GM04503 (cell line): ENCODE results near the gene ADAMTS3.
A peak's percentile ranks its signal among the peaks of the same experiment; 100 is the strongest.

ENCODE experiments used
- DNase-seq: peaks from one replicate; pipeline ENCODE4 v3.0.0-alpha.2; 2012; ENCODE audit warnings: low read depth

Gene ADAMTS3

DNA sequence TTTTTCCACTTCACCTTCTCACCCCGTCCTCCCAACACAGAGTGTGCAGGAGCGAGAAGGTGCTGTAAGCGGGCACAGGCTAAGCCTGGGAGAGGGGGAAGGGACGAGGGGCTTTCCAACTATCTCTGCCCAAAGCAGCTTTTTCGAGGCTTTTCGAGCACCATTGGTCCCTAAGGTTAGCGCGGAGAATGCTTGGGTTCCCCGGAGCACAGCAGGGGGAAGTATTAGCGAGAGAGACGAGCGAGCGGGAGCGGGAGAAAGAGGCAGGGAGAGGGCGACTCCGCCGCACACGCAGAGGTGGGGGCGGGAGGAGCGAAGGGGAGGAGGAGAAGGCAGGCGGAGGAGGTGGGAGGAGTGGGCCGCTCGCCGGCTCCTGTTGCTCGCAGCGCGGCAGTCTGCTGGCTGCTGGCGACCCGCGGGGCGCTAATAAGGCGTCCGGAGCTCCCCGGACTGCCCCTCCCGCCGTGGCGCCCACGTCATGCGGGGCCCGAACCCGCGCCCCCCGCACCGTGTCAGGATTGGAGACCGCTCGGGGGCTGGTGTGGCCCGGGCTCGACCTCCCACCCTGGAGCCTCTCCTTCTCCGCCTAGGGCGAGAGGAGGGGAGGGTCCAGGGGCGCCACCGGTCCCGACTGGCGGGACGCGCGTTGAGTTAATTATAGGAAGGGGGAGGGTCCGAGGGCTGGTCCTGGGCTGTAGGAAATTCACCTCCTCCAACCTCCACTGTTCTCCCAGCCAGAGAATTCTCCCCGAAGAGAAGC lies at the start of gene ADAMTS3:
ADAMTS3 (minus strand) TSS at position 263 of the 760 bp plus-strand sequence. CDS start 459 bp downstream, outside the sequence.
- no peak for DNase-seq

DNA sequence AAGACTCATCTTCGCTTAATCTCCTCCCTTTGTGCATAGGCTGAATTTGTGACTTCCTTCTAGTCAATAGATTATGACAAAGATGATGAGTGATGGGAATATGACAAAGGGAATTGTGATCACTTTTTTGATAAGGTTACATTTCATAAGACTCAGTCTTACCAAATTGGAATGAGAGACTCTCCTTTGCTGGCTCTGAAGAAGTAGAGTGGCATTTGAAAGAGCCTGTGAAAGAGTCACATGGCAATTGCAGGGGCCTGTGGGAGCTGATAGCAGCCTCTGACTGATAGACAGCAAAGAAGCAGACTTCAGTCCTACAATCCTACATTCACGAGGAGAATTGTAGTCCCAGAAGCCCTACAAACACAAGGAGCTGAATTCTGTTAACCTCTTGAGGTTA lies 44.9 kb upstream of the ADAMTS3 start:
- no peak for DNase-seq

DNA sequence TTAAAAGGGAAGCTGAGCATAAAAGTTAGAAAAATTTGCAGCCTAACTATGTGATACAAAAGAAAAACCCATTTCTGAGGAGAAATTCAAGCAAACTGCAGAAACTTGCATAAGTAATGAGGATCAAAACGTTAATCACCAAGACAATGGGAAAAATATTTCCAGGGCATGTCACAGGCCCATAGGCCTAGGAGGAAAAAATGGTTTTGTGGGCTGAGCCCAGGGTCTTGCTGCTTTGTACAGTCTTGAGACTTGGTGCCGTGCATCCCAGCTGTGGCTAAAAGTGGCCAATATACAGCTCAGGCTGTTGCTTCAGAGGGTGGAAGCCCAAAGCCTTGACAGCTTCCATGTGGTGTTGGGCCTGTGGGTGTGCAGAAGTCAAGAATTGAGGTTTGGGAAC lies 37.7 kb upstream of the ADAMTS3 start:
- DNase-seq, result no peak

DNA sequence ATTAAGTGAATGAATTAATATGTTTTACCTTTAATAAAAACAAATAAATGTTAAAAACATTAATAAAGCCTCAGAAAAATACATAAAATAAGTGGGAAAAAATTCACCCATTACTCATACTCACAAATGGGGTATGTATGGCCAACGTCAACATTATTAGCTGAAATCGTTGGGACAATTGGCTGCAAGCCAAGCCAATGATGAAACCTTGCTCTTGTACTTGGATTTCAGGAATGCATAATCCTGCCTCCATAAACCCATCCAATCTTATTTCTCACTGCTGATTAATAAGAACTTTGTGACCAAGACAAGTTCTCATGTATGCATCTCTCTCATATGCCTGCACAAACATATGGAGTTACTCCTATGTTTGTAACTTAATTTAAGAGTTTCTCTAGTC lies 35.3 kb upstream of the ADAMTS3 start:
- no peak for DNase-seq

DNA sequence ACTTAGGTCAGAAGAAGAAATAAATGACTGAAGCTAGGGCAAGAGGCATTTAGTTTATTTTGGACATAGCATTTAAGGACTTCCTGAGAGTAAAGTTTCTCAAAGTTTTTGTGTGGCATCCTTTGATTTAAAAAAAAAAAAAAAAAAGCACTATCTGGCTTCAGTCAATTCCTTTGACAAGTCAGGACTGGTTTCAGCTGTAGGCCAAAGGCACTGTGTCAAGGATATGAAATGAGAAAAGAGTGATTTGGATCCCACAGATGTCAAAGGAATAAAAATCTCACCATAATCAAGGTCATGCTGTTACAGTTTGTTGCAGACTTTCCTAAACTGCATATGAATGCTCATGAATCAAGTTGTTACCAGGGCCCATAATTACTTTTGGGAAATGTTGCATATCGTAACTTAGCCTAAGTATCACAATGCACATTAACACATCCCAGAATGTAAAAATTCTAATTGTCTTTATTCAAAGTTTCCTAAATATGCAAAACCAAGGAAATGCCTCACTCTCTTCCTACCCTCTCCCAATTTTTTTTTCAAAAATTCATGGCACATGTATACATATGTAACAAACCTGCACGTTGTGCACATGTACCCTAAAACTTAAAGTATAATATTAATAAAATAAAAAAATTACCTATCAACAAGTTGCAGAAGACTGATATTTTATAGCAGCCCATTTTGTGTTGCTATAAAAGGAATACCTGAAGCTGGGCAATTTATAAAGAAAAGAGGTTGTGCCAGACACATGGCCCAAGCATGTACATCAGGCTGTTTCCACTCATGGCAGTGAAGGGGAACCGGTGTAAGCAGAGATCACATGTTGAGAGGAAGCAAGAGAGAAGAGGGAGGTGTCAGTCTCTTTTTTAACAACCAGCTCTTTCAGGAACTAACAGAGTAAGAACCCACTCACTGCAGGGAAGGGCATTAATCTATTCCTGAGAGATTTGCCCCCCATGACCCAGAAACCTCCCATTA lies 33.7 kb upstream of the ADAMTS3 start:
- DNase-seq, result no peak

DNA sequence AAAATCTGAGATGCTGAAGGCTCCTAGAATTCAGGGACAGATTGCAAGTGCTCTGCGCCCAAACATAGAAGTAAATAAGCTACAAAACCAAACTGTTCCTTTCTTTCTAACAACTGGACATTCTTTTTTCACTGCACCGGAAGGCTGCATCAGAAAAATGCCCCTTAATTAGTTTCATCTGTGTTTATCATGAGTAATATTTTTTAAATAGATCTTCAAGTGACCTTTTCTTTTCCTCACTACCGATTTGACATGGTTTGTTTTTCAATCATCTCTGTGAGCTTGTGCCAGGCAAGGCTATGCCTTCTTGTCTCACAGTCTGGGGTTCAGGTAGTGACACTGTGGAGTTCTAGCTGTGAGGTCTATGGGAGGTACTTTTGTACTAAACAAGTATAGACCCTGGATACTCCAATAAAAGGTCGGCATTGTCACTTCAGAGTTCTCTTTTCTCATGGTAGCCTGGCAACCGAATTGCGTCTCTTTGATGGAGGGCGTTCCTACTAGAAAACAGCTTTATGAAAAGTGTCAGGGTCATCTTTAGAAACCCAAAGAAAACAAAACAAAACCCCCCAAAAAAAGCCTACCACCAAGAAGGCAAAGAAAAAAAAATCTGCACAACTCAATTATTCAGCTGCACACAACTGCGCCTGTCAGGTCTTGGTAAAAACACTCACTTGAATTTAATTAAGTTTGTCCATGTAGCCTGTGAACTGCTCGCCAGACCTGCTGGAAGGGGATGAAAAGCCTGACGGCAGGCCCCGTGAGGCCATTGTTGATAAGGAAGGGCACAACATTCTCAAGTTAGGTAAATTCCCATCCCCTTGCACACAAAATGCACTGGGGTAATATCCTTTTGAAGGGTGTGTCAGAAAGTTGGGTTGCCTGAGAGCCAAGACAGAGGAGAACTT lies 22.8 kb upstream of the ADAMTS3 start:
- no peak for DNase-seq

DNA sequence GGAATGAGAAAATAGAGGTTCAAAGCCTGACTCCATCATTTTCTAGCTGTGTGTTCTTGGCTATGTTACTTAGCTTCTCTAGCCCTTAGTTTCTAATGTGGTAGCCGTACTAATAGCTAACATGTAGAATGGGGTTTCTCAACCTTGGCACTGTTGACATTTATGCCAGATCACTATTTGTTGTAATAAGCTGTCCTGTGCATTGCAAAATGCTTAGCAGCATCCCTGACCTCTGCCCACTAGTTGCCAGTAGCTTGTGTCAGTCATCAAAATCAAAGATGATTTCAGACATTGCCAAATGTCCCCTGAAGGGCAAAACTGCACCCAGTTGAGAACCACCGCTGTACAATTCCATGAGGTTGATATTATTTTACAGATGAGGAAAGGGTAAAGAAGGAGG lies 18.3 kb upstream of the ADAMTS3 start:
- no peak for DNase-seq

DNA sequence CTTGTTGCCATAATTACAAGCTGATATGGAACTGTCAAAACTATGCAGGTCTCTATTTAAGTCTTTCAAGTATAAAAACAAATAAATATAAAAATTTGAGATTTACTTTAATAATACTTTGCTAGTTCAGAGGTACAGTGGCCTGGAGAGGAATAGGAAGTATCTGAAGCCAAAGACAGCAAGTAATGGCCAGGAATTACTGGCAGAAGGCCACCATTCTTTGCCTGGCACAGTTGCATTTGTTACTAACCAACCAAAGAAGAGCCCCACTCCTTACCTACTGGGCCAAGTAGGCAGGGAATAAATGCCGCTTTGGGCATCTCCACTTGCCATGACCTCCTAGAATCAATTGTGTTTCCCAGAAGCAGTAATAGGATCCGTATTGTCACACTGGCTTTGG lies 13.8 kb upstream of the ADAMTS3 start:
- no peak for DNase-seq

DNA sequence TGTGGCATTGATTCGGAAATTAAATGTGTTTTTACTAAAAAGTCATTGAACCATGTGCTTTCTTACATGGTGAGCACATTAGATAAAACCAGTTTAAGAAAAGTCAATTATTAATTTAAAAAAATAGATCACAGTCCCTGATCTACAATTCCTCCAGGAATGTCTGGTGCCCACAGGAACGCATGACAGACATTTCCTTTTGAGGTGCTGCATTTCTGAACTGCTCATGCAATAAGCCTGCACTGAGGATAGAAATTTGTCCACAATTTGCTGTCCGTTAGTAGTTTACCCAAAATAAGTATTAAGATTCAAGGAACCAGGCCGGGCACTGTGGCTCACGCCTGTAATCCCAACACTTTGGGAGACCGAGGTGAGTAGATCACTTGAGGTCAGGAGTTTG lies 8.2 kb upstream of the ADAMTS3 start:
- DNase-seq, result no peak

DNA sequence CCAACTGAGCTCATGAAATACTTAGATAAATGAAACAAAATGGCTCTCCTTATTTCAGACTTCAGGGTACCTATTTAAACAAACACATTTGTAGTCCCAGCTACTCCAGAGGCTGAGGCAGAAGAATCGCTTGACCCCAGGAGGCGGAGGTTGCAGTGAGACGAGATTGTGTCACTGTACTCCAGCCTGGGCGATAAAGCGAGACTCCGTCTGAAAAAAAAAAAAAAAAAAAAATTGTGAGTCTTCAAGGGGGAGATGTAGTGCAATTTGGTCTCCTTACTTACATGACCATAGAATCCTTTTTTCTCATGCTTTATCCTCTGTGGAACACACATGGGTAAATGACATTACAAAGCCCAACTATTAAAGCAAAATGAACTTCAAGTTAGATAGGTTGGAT lies 2.3 kb upstream of the ADAMTS3 start:
- no peak for DNase-seq

DNA sequence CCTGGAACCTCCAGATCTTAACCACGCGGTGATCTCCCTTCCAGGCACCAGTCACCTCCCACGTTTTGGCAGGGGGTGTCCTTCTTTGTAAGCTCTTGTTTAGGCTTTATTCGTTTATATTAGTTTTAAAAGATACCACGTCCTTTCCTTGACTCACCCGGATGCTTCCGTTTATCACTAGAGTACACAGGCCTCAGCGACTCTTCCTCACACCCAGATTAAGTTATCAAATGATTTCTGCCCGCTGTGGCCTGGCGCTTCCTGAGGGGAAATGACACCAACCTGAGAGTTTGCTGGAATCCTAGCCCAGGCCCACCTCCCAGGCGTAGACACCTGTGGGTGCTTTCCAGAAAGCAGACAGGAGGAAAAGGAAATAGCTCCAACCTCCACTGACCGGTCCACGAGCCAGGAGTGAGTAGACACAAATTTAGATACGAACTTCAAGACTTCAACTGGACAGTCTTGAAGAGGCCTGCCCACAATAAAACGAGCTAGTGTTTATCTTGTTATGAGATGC lies 756 bp upstream of the ADAMTS3 start:
- no peak for DNase-seq

DNA sequence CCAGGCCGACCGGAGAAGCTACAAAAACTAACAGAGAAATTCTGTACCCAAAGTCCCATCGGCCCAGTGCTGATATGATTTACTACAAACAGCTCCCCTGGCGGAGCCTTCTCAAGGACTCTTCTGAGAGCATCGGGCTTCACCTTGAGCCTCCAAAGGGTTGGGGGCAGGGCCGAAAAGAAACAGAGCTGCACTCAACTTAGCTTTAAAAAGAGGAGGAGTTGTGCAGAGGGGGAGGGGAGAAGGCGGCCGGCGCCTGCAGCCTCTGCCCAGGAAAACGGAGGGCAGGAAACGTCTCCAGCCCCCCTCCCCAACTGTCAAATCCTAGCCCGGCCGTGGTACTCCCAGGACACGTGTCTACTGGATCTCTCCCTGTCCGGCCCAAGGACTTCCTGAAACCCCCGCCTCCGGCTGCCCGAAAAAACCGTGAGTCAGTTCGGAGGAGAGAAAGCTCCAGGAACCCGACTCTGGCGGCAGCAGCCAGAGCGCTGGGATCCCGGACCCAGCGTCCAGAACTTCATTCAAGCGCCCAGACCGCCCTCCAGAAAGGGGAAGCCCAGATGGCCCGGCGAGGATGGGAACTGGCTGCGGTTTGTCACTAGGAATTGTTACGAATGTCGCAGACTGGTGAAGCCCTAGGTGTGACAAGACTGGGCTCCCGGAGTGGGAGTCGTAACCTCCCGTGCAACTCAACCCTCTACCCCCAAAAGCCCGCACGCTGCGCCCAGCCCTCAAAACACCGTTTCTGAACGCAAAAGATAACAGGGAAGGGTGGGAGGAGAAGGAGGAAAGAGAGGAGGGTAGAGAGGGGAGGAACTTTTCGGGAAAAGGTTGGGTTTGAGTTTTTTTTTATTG lies 973 bp downstream of the ADAMTS3 start:
- no peak for DNase-seq

DNA sequence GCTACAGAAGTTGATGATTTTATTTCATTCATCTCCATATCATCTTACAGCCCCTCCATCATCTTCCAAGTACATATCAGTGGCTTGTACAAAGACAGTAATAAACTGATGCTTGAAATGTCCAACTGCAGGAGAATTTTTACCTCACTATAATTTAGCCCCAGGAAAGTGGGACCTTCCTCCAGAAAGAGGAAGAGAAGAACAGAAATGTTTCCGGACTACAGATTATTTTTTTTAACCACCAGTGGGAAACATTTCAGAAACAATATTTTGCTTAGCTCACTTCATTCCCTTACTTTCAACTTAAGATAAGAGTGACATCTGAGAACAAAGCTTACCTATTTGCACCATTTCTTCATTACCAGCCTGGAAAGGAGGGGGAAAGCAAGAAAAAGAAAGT lies 2.0 kb downstream of the ADAMTS3 start:
- no peak for DNase-seq

DNA sequence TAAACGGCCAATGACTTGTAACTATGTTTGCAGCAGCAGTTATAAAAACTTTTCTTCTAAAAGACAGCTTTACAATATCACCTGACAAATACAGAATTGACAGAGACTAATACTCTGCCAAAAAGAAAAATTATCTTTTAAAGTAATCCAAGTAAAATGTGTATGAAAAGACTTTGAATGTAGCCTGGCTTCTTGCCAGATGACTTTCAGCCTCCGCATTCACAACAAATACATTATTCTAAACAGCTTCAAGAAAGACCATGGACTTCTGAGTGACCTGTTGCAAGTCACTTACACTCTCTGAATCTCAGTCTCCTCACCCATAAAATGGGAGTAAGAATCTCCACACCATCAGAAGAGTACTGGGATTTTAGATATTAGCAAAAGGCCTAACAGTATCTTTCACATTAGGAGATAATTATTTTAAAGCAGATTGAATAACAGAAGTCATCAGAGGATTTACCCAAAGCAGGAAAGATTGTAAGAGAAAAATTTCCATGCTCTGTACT lies 2.5 kb downstream of the ADAMTS3 start:
- DNase-seq, result no peak

DNA sequence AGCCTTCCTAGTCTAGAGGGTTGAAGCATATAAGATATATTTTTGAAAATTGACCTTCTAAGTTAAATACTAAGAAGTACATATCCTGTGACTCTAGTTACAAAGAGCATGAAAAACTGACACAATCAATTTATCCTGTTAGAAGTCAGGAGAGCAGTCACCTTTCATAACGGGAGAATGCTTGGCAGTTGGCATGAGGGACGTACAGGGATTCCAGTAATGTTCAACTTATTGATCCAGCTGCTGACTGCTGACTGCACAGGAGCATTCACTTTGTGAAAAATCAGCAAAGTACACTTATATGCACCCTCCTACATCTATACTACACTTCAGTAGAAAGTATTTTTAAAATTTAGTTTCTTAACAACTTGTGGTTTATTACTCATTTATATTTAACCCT lies 4.2 kb downstream of the ADAMTS3 start:
- no peak for DNase-seq

DNA sequence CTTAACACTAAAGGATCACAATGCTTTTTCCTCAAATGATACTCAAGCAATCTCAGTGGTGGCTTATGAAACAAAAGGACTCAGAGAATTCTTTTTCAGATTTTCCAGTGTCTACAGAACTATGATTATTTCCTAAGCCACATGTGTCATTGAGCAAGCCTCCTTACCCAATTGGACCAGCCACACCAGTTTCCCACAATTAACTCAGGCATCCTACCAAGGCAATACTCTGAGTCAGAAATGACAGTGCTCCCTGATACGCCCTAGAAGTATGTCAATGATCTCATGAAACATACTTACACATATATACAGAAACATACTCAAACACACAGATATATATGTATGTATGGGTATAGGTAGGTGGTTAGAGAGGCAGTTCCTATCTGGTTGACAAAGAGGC lies 4.8 kb downstream of the ADAMTS3 start:
- peak; percentile 3 for DNase-seq

DNA sequence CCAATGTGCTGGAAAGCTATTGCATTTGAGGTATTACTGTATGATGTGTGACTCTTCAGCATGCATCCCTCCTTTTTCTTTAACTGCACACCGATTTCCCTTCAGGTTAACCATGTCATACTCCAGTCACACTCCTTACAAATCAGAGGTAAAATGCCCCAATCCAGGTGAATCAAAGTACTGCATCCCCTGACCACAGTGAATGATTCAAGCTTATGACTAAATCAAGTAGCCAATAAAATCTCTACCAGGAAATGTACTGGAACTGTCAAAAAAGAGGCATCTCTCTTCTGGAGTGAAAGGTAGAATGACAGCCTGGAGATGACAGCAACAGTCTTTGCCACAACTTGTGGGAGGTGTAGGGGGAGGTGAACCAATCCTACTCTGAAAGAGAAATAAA lies 10.4 kb downstream of the ADAMTS3 start:
- no peak for DNase-seq

DNA sequence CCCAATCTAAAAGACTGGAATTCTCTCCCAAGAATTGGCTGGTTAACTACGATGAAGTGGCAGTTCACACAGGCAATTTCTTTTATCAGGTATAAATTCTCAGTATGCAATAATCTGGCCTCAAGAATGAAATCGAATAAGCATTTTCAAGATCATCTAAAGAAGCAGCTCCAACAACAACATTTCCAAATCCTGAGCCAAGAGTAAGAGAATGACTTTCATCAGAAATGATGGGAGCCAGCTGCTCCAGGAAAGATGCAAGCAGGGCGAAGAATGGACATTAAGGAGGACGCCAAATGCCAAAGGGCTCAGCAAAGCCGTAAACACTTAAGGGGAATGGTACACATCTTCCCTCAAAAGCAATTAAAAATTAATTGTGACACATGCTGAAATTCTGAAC lies 12.0 kb downstream of the ADAMTS3 start:
- no peak for DNase-seq

DNA sequence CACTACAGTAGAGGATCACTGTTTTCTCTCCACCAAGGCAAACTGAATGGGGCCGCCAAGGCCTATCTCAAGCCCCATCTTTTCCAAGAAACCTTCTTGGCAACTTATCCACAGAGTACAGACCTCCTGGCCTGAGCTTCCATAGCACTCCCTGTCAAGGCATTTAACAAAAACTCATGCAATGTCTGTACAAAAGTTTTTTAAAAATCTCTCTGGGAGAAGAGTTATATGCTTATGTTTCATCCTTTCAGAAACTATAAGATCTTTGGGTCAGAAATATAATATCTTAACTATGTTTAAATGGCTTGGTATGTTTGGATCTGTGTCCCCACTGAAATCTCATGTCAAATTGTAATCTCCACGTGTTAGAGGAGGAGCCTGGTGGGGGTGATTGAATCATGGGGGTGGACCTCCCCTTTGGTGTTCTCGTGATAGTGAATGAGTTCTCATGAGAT lies 13.6 kb downstream of the ADAMTS3 start:
- DNase-seq, result no peak

DNA sequence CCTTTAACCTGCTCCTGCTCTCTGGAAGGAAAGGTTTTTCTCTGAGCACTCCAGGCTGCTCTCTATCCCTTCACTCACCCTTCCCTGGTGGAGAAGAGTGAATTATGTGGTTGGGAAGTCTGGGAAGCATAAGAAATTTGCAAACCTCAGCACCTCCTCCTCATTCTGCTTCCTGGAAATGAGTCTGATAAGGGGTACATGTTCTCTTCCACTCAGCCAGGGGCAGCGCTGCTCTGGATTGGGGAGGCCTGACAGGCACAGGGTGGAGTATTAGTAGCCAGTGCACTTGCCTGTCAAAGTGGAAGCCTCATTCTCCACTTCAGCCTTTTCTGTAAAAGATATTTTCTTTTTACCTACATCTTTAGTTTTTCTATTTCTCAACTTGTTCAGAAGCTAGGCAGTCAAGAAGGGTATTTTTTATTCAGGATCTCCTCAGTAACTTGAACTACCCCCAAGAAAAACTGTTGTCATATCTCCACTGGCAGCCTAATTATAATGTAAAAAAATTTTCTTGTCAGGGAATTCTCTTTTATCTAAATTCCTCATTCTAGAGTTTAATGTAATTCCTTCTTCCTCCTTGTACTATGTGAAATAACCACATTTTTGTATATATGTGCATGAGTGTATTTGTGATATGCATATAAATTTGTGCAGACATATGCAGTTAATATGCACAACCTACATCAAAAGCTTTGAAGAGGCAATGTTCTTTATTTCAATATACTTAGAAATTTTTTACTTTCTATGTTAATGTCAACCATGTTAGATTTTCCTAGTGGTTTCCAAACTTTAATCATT lies 15.3 kb downstream of the ADAMTS3 start:
- DNase-seq, result no peak
